GM23338 (cell line): ENCODE measurements around the gene TMEM247. TPM values are rescaled to one million over a fixed set of nuclear protein-coding genes. Genes with fewer than 3 reads are reported as not detected.

Source experiments
- ATAC-seq: fragments of 200-7000 bp; cut with Tn5 transposase; 3 replicates; pipeline ENCODE4 v1.9.1; 2020
- DNase-seq: peaks from one replicate; pipeline ENCODE4 v3.0.0-alpha.2; 2015; ENCODE audit warnings: low spot score
- H2AFZ ChIP-seq: fragments of 200-600 bp; sonication (generic); 2 replicates; pipeline ENCODE4 v1.8.0; 2016; ENCODE audit warnings: antibody characterized with exemption, mild to moderate bottlenecking, moderate library complexity
- H3F3A ChIP-seq: fragments of 200-600 bp; sonication (generic); replicated peaks from 2 replicates; pipeline ENCODE4 v1.8.0; 2017; ENCODE audit warnings: antibody characterized with exemption, mixed run types, low read depth
- H3K27ac ChIP-seq: fragments of 200-600 bp; sonication (generic); 2 replicates; pipeline ENCODE4 v1.6.1; 2016; ENCODE audit warnings: low read depth
- H3K27me3 ChIP-seq: fragments of 200-600 bp; sonication (generic); 2 replicates; pipeline ENCODE4 v1.8.0; 2016; ENCODE audit warnings: mild to moderate bottlenecking, mixed run types, moderate library complexity; ENCODE audit not compliant: insufficient read depth
- H3K36me3 ChIP-seq: fragments of 200-600 bp; sonication (generic); 2 replicates; pipeline ENCODE4 v1.8.0; 2016; ENCODE audit warnings: mild to moderate bottlenecking; ENCODE audit not compliant: insufficient read depth
- H3K4me1 ChIP-seq: fragments of 200-600 bp; sonication (generic); 2 replicates; pipeline ENCODE4 v1.8.0; 2016; ENCODE audit warnings: mild to moderate bottlenecking, moderate library complexity; ENCODE audit not compliant: insufficient read depth
- H3K4me2 ChIP-seq: fragments of 200-600 bp; sonication (generic); 2 replicates; pipeline ENCODE4 v1.7.1; 2017; ENCODE audit warnings: mixed run types
- H3K4me3 ChIP-seq: fragments of 200-600 bp; sonication (generic); 2 replicates; pipeline ENCODE4 v1.6.1; 2016; ENCODE audit warnings: mixed run types
- H3K79me2 ChIP-seq: fragments of 200-600 bp; sonication (generic); replicated peaks from 2 replicates; pipeline ENCODE4 v1.8.0; 2017; ENCODE audit warnings: mild to moderate bottlenecking; ENCODE audit not compliant: insufficient read depth
- H3K9me2 ChIP-seq: fragments of 200-600 bp; sonication (generic); 2 replicates; pipeline ENCODE4 v1.8.0; 2017; ENCODE audit not compliant: insufficient read depth
- H4K20me1 ChIP-seq: fragments of 200-600 bp; sonication (generic); replicated peaks from 2 replicates; pipeline ENCODE4 v1.8.0; 2017; ENCODE audit warnings: mild to moderate bottlenecking; ENCODE audit not compliant: insufficient read depth
- H3K27ac Mint-ChIP-seq: 2 replicates; pipeline ENCODE4 v1.8.0; 2020; ENCODE audit warnings: inconsistent platforms, mild to moderate bottlenecking, moderate library complexity, mixed read lengths
- H3K27me3 Mint-ChIP-seq: 3 replicates; pipeline ENCODE4 v1.8.0; 2022; ENCODE audit warnings: low read depth, mild to moderate bottlenecking, moderate library complexity, mixed read lengths, inconsistent platforms; ENCODE audit not compliant: insufficient read depth, poor library complexity
- H3K36me3 Mint-ChIP-seq: 3 replicates; pipeline ENCODE4 v1.8.0; 2021; ENCODE audit warnings: low read depth, mild to moderate bottlenecking, inconsistent platforms, moderate library complexity, mixed read lengths
- H3K4me1 Mint-ChIP-seq: 3 replicates; pipeline ENCODE4 v1.8.0; 2020; ENCODE audit warnings: mild to moderate bottlenecking, inconsistent platforms, mixed read lengths
- H3K4me3 Mint-ChIP-seq: 3 replicates; pipeline ENCODE4 v1.8.0; 2021; ENCODE audit warnings: moderate library complexity, mild to moderate bottlenecking, inconsistent platforms, mixed read lengths
- H3K9me3 Mint-ChIP-seq: 3 replicates; pipeline ENCODE4 v1.8.0; 2020; ENCODE audit warnings: moderate library complexity, mild to moderate bottlenecking, inconsistent platforms, mixed read lengths
- JUNB ChIP-seq: IDR thresholded peaks from one replicate; pipeline ENCODE4 v1.6.1; 2016; ENCODE audit warnings: antibody characterized with exemption; ENCODE audit not compliant: unreplicated experiment
- POLR2AphosphoS5 ChIP-seq: IDR thresholded peaks from 2 replicates; pipeline ENCODE4 v1.6.1; 2016; ENCODE audit warnings: antibody characterized with exemption, low read depth
- polyA plus RNA-seq: library from polyadenylated mRNA; unstranded; fragments of >200 nt; fragmentation: Nextera tagmentation; extraction: Ambion mirVana; gene quantifications from 2 replicates; pipeline ENCODE4 v1.2.1, GENCODE V29; 2016
- total RNA-seq: library from RNA; depleted of rRNA; stranded (reverse); fragments of >200 nt; shearing (Covaris generic); gene quantifications from 2 replicates; pipeline ENCODE4 v1.2.3, GENCODE V29; 2014
- TF ChIP-seq, protein P1 (sequence below), 2 experiments: fragments of 200-600 bp in 1 of 2; sonication (generic) in 1 of 2; conservative IDR thresholded peaks; 2 replicates each; pipeline versions ENCODE4 v1.5.1 to v1.6.1; 2016 to 2017; ENCODE audit warnings: antibody characterized with exemption in 2 of 2, low read depth in 2 of 2, mild to moderate bottlenecking in 2 of 2, moderate library complexity in 1 of 2
- TF ChIP-seq, protein P2 (sequence below): IDR thresholded peaks from one replicate; pipeline ENCODE4 v1.6.1; 2018; ENCODE audit warnings: antibody characterized with exemption; ENCODE audit not compliant: unreplicated experiment
- TF ChIP-seq, protein P3 (sequence below): fragments of 250-450 bp; sonication (Bioruptor Pico); IDR thresholded peaks from 2 replicates; pipeline ENCODE4 v1.5.0; 2020; ENCODE audit warnings: mild to moderate bottlenecking, moderate library complexity

Gene TMEM247
- total and polyA plus RNA-seq, 2 experiments from 2014 or later: not detected

DNA sequence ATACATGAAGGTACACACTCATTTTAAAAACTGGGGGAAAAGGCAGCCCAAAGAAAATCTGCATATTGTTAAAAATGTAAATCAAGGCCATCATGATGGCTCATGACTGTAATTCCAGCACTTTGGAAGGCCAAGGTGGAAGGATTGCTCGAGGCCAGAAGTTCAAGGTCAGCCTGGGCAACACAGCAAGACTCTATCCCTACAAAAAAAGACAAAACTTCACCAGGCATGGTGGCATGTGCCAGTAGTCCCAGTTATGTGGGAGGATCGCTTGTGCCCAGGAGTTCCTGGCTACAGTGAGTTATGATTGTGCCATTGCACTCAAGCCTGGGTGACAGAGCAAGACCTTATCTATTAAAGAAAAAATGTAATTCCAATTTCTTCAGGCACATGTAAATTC is 34.6 kb upstream of the TMEM247 start:
- Histone ChIP-seq H3K27ac (no peak overlapping the region), H3K27me3 (no peaks in the 10 kb centered on the region), H3K4me3 (no peak overlapping the region), H3K9me2 (no peaks in the 10 kb centered on the region), H4K20me1 (no peaks in the 10 kb centered on the region), H3K36me3 (no peaks in the 10 kb centered on the region), H2AFZ (no peak overlapping the region), H3K4me2 (no peak overlapping the region), H3K4me1 (no peaks in the 10 kb centered on the region), H3F3A (no peaks in the 10 kb centered on the region), H3K79me2 (no peaks in the 10 kb centered on the region)
- no peaks in the 10 kb centered on the region for H3K4me1 Mint-ChIP-seq
- H3K4me3 Mint-ChIP-seq: no peak overlapping the region
- H3K9me3 Mint-ChIP-seq: no peaks in the 10 kb centered on the region
- no peaks in the 10 kb centered on the region for H3K36me3 Mint-ChIP-seq
- ATAC-seq: no peak
- TF ChIP-seq POLR2AphosphoS5 (no peak), JUNB (no peak)
- TF ChIP-seq, protein P1, sequence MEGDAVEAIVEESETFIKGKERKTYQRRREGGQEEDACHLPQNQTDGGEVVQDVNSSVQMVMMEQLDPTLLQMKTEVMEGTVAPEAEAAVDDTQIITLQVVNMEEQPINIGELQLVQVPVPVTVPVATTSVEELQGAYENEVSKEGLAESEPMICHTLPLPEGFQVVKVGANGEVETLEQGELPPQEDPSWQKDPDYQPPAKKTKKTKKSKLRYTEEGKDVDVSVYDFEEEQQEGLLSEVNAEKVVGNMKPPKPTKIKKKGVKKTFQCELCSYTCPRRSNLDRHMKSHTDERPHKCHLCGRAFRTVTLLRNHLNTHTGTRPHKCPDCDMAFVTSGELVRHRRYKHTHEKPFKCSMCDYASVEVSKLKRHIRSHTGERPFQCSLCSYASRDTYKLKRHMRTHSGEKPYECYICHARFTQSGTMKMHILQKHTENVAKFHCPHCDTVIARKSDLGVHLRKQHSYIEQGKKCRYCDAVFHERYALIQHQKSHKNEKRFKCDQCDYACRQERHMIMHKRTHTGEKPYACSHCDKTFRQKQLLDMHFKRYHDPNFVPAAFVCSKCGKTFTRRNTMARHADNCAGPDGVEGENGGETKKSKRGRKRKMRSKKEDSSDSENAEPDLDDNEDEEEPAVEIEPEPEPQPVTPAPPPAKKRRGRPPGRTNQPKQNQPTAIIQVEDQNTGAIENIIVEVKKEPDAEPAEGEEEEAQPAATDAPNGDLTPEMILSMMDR (conservative IDR thresholded peaks at IDR 0.05; ENCODE audit: low read depth in 2 of 2): no peak
- TF ChIP-seq, protein P2, sequence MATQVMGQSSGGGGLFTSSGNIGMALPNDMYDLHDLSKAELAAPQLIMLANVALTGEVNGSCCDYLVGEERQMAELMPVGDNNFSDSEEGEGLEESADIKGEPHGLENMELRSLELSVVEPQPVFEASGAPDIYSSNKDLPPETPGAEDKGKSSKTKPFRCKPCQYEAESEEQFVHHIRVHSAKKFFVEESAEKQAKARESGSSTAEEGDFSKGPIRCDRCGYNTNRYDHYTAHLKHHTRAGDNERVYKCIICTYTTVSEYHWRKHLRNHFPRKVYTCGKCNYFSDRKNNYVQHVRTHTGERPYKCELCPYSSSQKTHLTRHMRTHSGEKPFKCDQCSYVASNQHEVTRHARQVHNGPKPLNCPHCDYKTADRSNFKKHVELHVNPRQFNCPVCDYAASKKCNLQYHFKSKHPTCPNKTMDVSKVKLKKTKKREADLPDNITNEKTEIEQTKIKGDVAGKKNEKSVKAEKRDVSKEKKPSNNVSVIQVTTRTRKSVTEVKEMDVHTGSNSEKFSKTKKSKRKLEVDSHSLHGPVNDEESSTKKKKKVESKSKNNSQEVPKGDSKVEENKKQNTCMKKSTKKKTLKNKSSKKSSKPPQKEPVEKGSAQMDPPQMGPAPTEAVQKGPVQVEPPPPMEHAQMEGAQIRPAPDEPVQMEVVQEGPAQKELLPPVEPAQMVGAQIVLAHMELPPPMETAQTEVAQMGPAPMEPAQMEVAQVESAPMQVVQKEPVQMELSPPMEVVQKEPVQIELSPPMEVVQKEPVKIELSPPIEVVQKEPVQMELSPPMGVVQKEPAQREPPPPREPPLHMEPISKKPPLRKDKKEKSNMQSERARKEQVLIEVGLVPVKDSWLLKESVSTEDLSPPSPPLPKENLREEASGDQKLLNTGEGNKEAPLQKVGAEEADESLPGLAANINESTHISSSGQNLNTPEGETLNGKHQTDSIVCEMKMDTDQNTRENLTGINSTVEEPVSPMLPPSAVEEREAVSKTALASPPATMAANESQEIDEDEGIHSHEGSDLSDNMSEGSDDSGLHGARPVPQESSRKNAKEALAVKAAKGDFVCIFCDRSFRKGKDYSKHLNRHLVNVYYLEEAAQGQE: no peak
- TF ChIP-seq, protein P3, sequence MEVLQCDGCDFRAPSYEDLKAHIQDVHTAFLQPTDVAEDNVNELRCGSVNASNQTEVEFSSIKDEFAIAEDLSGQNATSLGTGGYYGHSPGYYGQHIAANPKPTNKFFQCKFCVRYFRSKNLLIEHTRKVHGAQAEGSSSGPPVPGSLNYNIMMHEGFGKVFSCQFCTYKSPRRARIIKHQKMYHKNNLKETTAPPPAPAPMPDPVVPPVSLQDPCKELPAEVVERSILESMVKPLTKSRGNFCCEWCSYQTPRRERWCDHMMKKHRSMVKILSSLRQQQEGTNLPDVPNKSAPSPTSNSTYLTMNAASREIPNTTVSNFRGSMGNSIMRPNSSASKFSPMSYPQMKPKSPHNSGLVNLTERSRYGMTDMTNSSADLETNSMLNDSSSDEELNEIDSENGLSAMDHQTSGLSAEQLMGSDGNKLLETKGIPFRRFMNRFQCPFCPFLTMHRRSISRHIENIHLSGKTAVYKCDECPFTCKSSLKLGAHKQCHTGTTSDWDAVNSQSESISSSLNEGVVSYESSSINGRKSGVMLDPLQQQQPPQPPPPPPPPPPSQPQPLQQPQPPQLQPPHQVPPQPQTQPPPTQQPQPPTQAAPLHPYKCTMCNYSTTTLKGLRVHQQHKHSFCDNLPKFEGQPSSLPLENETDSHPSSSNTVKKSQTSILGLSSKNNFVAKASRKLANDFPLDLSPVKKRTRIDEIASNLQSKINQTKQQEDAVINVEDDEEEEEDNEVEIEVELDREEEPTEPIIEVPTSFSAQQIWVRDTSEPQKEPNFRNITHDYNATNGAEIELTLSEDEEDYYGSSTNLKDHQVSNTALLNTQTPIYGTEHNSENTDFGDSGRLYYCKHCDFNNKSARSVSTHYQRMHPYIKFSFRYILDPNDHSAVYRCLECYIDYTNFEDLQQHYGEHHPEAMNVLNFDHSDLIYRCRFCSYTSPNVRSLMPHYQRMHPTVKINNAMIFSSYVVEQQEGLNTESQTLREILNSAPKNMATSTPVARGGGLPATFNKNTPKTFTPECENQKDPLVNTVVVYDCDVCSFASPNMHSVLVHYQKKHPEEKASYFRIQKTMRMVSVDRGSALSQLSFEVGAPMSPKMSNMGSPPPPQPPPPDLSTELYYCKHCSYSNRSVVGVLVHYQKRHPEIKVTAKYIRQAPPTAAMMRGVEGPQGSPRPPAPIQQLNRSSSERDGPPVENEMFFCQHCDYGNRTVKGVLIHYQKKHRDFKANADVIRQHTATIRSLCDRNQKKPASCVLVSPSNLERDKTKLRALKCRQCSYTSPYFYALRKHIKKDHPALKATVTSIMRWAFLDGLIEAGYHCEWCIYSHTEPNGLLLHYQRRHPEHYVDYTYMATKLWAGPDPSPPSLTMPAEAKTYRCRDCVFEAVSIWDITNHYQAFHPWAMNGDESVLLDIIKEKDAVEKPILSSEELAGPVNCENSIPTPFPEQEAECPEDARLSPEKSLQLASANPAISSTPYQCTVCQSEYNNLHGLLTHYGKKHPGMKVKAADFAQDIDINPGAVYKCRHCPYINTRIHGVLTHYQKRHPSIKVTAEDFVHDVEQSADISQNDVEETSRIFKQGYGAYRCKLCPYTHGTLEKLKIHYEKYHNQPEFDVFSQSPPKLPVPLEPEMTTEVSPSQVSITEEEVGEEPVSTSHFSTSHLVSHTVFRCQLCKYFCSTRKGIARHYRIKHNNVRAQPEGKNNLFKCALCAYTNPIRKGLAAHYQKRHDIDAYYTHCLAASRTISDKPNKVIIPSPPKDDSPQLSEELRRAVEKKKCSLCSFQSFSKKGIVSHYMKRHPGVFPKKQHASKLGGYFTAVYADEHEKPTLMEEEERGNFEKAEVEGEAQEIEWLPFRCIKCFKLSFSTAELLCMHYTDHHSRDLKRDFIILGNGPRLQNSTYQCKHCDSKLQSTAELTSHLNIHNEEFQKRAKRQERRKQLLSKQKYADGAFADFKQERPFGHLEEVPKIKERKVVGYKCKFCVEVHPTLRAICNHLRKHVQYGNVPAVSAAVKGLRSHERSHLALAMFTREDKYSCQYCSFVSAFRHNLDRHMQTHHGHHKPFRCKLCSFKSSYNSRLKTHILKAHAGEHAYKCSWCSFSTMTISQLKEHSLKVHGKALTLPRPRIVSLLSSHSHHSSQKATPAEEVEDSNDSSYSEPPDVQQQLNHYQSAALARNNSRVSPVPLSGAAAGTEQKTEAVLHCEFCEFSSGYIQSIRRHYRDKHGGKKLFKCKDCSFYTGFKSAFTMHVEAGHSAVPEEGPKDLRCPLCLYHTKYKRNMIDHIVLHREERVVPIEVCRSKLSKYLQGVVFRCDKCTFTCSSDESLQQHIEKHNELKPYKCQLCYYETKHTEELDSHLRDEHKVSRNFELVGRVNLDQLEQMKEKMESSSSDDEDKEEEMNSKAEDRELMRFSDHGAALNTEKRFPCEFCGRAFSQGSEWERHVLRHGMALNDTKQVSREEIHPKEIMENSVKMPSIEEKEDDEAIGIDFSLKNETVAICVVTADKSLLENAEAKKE (CRISPR knock-in tag): no peak
- no peak overlapping the region for H3K27ac Mint-ChIP-seq
- no peaks in the 10 kb centered on the region for H3K27me3 Mint-ChIP-seq
- DNase-seq: no peak
